HG03066 (cell line): ENCODE data around the gene MATCAP1.

Source experiments
- ATAC-seq: cut with Tn5 transposase; IDR thresholded peaks from one replicate; pipeline ENCODE4 v1.9.1; 2021; ENCODE audit warnings: low read depth; ENCODE audit not compliant: unreplicated experiment

Gene MATCAP1

GRCh38 chr16:67183627-67184452, at the start of gene MATCAP1:
TSS of gene MATCAP1 (minus strand) at chr16:67183963. CDS start at chr16:67180610, 3,353 bp downstream.
- peak; percentile 93 for ATAC-seq

GRCh38 chr16:67230809-67231660, 47.3 kb upstream of the MATCAP1 start:
- ATAC-seq, result no peak

- ATAC-seq, result no peak
Measured at GRCh38 chr16:67229906-67230808, 46.4 kb upstream of the MATCAP1 start.

- no peak for ATAC-seq
Measured at GRCh38 chr16:67228905-67229304, 45.1 kb upstream of the MATCAP1 start.

- ATAC-seq, result no peak
Measured at GRCh38 chr16:67228034-67228785, 44.4 kb upstream of the MATCAP1 start.

- ATAC-seq, result no peak
Measured at GRCh38 chr16:67227567-67227921, 43.8 kb upstream of the MATCAP1 start.

- ATAC-seq, result peak; percentile 94
Measured at GRCh38 chr16:67226804-67227566, 43.2 kb upstream of the MATCAP1 start, which contains the start of gene TMEM208. TSS of gene TMEM208 (plus strand) at chr16:67227130. CDS start at chr16:67227219, 89 bp downstream.

- no peak for ATAC-seq
Measured at GRCh38 chr16:67226295-67226803, 42.6 kb upstream of the MATCAP1 start.

- no peak for ATAC-seq
Measured at GRCh38 chr16:67223992-67224391, 40.2 kb upstream of the MATCAP1 start.

GRCh38 chr16:67216612-67217490, 33.1 kb upstream of the MATCAP1 start:
- no peak for ATAC-seq

- ATAC-seq, result no peak
Measured at GRCh38 chr16:67215706-67216105, 31.9 kb upstream of the MATCAP1 start.

GRCh38 chr16:67213197-67214019, 29.6 kb upstream of the MATCAP1 start:
- no peak for ATAC-seq

GRCh38 chr16:67212766-67213165, 29.0 kb upstream of the MATCAP1 start:
- no peak for ATAC-seq

GRCh38 chr16:67211674-67212073, 27.9 kb upstream of the MATCAP1 start:
- ATAC-seq, result no peak

- no peak for ATAC-seq
Measured at GRCh38 chr16:67210069-67210937, 26.5 kb upstream of the MATCAP1 start.

- no peak for ATAC-seq
Measured at GRCh38 chr16:67209565-67209964, 25.8 kb upstream of the MATCAP1 start.
